Trophoblast cell (in vitro differentiated cells and primary cell): ENCODE data around the gene CYP4F22.
A peak's percentile ranks its signal among the peaks of the same experiment; 100 is the strongest.

Experiments
- DNase-seq, 2 donors: peaks; one replicate each; pipeline ENCODE4 v3.0.0-alpha.2; 2016
- H2AFZ ChIP-seq: 2 replicates; pipeline ENCODE4 v1.6.1; 2013; ENCODE audit warnings: low read length, moderate library complexity, mild to moderate bottlenecking; ENCODE audit not compliant: insufficient read depth, poor library complexity
- H2AK5ac ChIP-seq: 2 replicates; pipeline ENCODE4 v1.6.1; 2013; ENCODE audit warnings: mild to moderate bottlenecking, low read length
- H2BK120ac ChIP-seq: 2 replicates; pipeline ENCODE4 v1.6.1; 2013; ENCODE audit warnings: low read length, mild to moderate bottlenecking, moderate library complexity; ENCODE audit not compliant: insufficient read depth, poor library complexity
- H2BK12ac ChIP-seq: 2 replicates; pipeline ENCODE4 v1.6.1; 2013; ENCODE audit warnings: mild to moderate bottlenecking, low read length, moderate library complexity
- H2BK5ac ChIP-seq: 2 replicates; pipeline ENCODE4 v1.6.1; 2013; ENCODE audit warnings: low read length, low read depth, moderate library complexity, mild to moderate bottlenecking; ENCODE audit not compliant: poor library complexity
- H3K14ac ChIP-seq: 2 replicates; pipeline ENCODE4 v1.6.1; 2013; ENCODE audit warnings: mild to moderate bottlenecking, low read length
- H3K18ac ChIP-seq: 2 replicates; pipeline ENCODE4 v1.6.1; 2013; ENCODE audit warnings: mild to moderate bottlenecking, low read length
- H3K23ac ChIP-seq: 2 replicates; pipeline ENCODE4 v1.6.1; 2013; ENCODE audit warnings: low read length
- H3K27ac ChIP-seq: 2 replicates; pipeline ENCODE4 v1.5.1; 2013; ENCODE audit warnings: low read depth, mild to moderate bottlenecking, inconsistent platforms, low read length, moderate library complexity
- H3K27me3 ChIP-seq: 2 replicates; pipeline ENCODE4 v1.6.1; 2013; ENCODE audit warnings: inconsistent platforms, mild to moderate bottlenecking, low read length, moderate library complexity; ENCODE audit not compliant: insufficient read depth
- H3K36me3 ChIP-seq, 2 experiments: 1 replicate in 1 of 2; 2 replicates in 1 of 2; pipeline ENCODE4 v1.6.1; 2013; ENCODE audit warnings: low read length in 2 of 2, mild to moderate bottlenecking in 2 of 2, moderate library complexity in 1 of 2; ENCODE audit not compliant: insufficient read depth in 2 of 2, control insufficient read depth in 1 of 2
- H3K4ac ChIP-seq: 2 replicates; pipeline ENCODE4 v1.6.1; 2013; ENCODE audit warnings: low read depth, mild to moderate bottlenecking, low read length, moderate library complexity
- H3K4me1 ChIP-seq, 2 experiments: 1 replicate in 1 of 2; 2 replicates in 1 of 2; pipeline ENCODE4 v1.6.1; 2013; ENCODE audit warnings: low read length in 2 of 2, mild to moderate bottlenecking in 2 of 2, moderate library complexity in 1 of 2; ENCODE audit not compliant: insufficient read depth in 2 of 2, control insufficient read depth in 1 of 2
- H3K4me2 ChIP-seq: 2 replicates; pipeline ENCODE4 v1.6.1; 2013; ENCODE audit warnings: inconsistent platforms, mild to moderate bottlenecking, low read length, moderate library complexity
- H3K4me3 ChIP-seq: 2 replicates; pipeline ENCODE4 v1.5.1; 2013; ENCODE audit warnings: mild to moderate bottlenecking, low read depth, low read length, inconsistent platforms
- H3K79me1 ChIP-seq: one replicate; pipeline ENCODE4 v1.6.1; 2013; ENCODE audit warnings: low read length
- H3K79me2 ChIP-seq: 2 replicates; pipeline ENCODE4 v1.6.1; 2013; ENCODE audit warnings: low read length, mild to moderate bottlenecking; ENCODE audit not compliant: control insufficient read depth, insufficient read depth, poor library complexity
- H3K9ac ChIP-seq: 2 replicates; pipeline ENCODE4 v1.6.1; 2013; ENCODE audit warnings: mild to moderate bottlenecking, low read length
- H3K9me3 ChIP-seq: 2 replicates; pipeline ENCODE4 v1.6.1; 2013; ENCODE audit warnings: low read depth, mild to moderate bottlenecking, control low read depth, inconsistent platforms, low read length; ENCODE audit not compliant: insufficient read depth
- H4K12ac ChIP-seq: 2 replicates; pipeline ENCODE4 v1.6.1; 2013; ENCODE audit warnings: low read depth, mild to moderate bottlenecking, low read length, moderate library complexity
- H4K8ac ChIP-seq: 2 replicates; pipeline ENCODE4 v1.6.1; 2013; ENCODE audit warnings: low read depth, mild to moderate bottlenecking, low read length, moderate library complexity
- H4K91ac ChIP-seq: one replicate; pipeline ENCODE4 v1.6.1; 2013; ENCODE audit warnings: low read depth, mild to moderate bottlenecking, low read length, moderate library complexity
- WGBS: extraction: QIAGEN DNeasy Blood & Tissue Kit; methylation state at CpG from one replicate; pipeline ENCODE4 v1.1.7; 2013; ENCODE audit warnings: missing lambda C conversion rate; ENCODE audit not compliant: insufficient read length, insufficient coverage; ENCODE audit errors: extremely low coverage; 5-methylcytosine and 5-hydroxymethylcytosine counted together

CYP4F22 gene

DNA sequence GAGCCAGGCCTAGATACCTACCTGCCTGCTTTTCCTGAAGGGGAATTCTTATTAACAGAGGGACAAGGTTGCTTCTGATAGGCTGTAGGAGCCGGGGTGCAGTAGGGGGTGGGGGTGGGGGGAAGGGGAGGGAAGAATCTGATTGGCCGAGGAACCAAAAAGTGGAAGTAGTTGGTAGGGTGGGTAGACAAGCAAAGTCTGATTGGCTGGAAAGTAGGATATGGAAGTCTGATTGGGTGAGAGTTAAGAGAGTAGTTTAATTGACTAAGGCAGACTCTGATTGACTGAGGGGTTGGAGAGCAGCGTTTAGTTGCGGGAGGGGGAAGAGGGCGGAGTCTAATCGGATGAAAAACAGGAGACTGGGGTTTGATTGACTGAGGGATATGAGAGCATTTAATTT, 9.4 kb upstream of the CYP4F22 start:
- Histone ChIP-seq H3K27ac (no peak overlapping the region), H3K9ac (no peak overlapping the region), H4K8ac (no peak overlapping the region), H3K14ac (no peak overlapping the region), H2BK12ac (no peak overlapping the region), H3K4ac (no peak overlapping the region), H3K27me3 (no peaks in the 10 kb centered on the region), H3K79me1 (no peaks in the 10 kb centered on the region), H2BK120ac (no peak overlapping the region), H3K79me2 (no peaks in the 10 kb centered on the region), H3K4me2 (no peak overlapping the region), H2AFZ (no peak overlapping the region), H4K91ac (no peak overlapping the region), H2BK5ac (no peak overlapping the region), H3K4me3 (no peak overlapping the region), H3K36me3 (no peaks in the 10 kb centered on the region), H3K18ac (no peak overlapping the region), H3K23ac (no peak overlapping the region), H2AK5ac (no peak overlapping the region), H4K12ac (no peak overlapping the region), H3K4me1 (no peaks in the 10 kb centered on the region), H3K9me3 (peaks cover 10% of the 10 kb centered on the region)
- DNase-seq = no peak
- 100% methylated on average over 1 of the region's 6 CpGs for WGBS

DNA sequence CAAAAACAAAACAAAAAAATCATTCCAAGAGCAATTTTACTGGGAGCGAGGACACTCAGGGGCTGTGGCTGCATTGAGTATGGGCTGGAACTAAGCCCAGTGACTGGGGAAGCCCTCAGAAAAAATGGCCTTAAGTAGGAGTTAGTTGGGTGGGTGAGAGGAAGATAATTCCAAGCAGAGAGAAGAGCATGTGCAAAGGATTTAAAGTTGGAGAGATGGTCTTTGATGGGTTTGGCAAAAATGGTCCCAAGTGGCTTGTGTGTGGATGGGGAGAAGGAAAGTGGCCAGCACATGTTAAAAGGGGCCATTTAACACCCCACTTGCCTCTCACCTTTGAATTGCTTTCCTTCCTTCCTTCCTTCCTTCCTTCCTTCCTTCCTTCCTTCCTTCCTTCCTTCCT, 6.7 kb upstream of the CYP4F22 start:
- no peak for DNase-seq
- no peak overlapping the region for H3K23ac ChIP-seq
- H2BK120ac ChIP-seq = no peak overlapping the region
- no CpG with 5 or more reads among the region's 1 CpG for WGBS
- H2BK5ac ChIP-seq = no peak overlapping the region
- H3K36me3 ChIP-seq = no peaks in the 10 kb centered on the region
- no peak overlapping the region for H2AK5ac ChIP-seq
- H3K4me3 ChIP-seq = no peak overlapping the region
- H3K14ac ChIP-seq = no peak overlapping the region
- peaks cover 19% of the 10 kb centered on the region for H3K9me3 ChIP-seq
- no peaks in the 10 kb centered on the region for H3K79me2 ChIP-seq
- no peak overlapping the region for H3K4ac ChIP-seq
- H3K79me1 ChIP-seq = no peaks in the 10 kb centered on the region
- no peak overlapping the region for H4K91ac ChIP-seq
- H2AFZ ChIP-seq = no peak overlapping the region
- H3K27me3 ChIP-seq = no peaks in the 10 kb centered on the region
- H3K18ac ChIP-seq = no peak overlapping the region
- no peak overlapping the region for H3K9ac ChIP-seq
- no peak overlapping the region for H4K8ac ChIP-seq
- H3K4me2 ChIP-seq = no peak overlapping the region
- H2BK12ac ChIP-seq = no peak overlapping the region
- no peak overlapping the region for H3K27ac ChIP-seq
- no peak overlapping the region for H4K12ac ChIP-seq
- no peaks in the 10 kb centered on the region for H3K4me1 ChIP-seq

DNA sequence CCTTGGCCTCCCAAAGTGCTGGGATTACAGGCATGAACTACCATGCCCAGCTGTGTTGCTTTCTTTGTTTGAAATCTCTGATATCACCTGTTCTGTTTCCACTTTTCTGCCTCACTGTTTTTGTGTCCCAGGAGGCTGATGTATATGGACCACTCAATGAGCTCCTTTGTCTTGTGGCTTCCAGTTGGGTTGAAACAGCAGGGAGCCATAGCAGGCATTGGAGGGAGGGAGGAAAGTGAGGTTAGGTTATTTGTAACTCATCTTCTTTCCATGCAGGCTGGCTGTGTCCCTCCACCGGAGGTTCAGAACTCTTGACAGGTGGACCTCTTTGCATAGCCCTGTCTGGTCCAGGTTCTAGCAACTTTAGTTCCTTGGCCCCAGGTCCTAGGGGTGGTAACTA, 6.1 kb upstream of the CYP4F22 start:
- no peak overlapping the region for H3K27ac ChIP-seq
- H3K27me3 ChIP-seq = no peaks in the 10 kb centered on the region
- no peak overlapping the region for H3K23ac ChIP-seq
- no peak overlapping the region for H2AK5ac ChIP-seq
- H3K79me2 ChIP-seq = no peaks in the 10 kb centered on the region
- H3K4me3 ChIP-seq = no peak overlapping the region
- no peak overlapping the region for H3K4ac ChIP-seq
- H4K12ac ChIP-seq = no peak overlapping the region
- H3K4me1 ChIP-seq = no peaks in the 10 kb centered on the region
- no peaks in the 10 kb centered on the region for H3K79me1 ChIP-seq
- no peak overlapping the region for H2BK120ac ChIP-seq
- no peak overlapping the region for H3K18ac ChIP-seq
- no peaks in the 10 kb centered on the region for H3K36me3 ChIP-seq
- no peak overlapping the region for H3K14ac ChIP-seq
- WGBS = no CpG with 5 or more reads among the region's 1 CpG
- no peak overlapping the region for H3K4me2 ChIP-seq
- no peak overlapping the region for H3K9ac ChIP-seq
- H2BK5ac ChIP-seq = no peak overlapping the region
- peaks cover 22% of the 10 kb centered on the region for H3K9me3 ChIP-seq
- H4K91ac ChIP-seq = no peak overlapping the region
- no peak overlapping the region for H2AFZ ChIP-seq
- no peak overlapping the region for H4K8ac ChIP-seq
- DNase-seq = no peak
- no peak overlapping the region for H2BK12ac ChIP-seq

DNA sequence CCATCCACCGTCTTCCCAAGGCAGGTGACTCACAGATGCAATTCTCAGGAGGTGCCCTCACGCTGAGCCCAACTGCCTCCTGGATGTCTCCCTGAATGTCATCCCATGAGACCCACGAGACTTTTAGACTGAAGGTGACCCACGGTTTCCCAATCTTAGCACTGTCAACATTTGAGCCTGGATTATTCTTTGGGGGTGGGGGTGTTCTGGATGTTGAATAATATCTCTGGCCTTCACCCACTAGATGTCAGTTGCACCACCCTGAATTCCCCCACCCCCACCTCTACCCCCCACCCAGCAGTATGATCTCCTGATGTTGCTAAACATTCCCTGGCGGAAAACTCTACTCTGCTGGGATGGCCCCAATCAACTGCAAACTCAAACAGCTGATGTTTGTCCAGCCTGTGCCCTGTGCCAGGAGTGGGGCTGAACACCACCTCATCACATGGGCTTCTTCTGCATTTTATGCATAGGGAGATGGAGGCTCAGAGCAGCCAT, 2.2 kb upstream of the CYP4F22 start:
- Histone ChIP-seq H2AK5ac (no peak overlapping the region), H3K9ac (peak overlapping the region; percentile 67), H3K14ac (no peak overlapping the region), H4K12ac (no peak overlapping the region), H3K4me2 (no peak overlapping the region), H3K27me3 (peaks cover 9% of the 10 kb centered on the region), H3K79me2 (no peaks in the 10 kb centered on the region), H3K4me1 (no peaks in the 10 kb centered on the region), H3K27ac (no peak overlapping the region), H2BK120ac (no peak overlapping the region), H3K18ac (no peak overlapping the region), H2BK12ac (no peak overlapping the region), H2BK5ac (no peak overlapping the region), H3K9me3 (peaks cover 39% of the 10 kb centered on the region), H3K36me3 (no peaks in the 10 kb centered on the region), H3K79me1 (no peaks in the 10 kb centered on the region), H4K91ac (no peak overlapping the region), H4K8ac (no peak overlapping the region), H2AFZ (no peak overlapping the region), H3K4ac (no peak overlapping the region), H3K4me3 (peak overlapping the region; percentile 6), H3K23ac (no peak overlapping the region)
- no CpG with 5 or more reads among the region's 5 CpGs for WGBS
- DNase-seq = no peak
